HuH-7 (cell line): ENCODE data around the gene METTL4.

ENCODE experiments used
- DNase-seq: peaks from one replicate; pipeline ENCODE4 v3.0.0; 2011; ENCODE audit warnings: low spot score

The METTL4 gene

DNA sequence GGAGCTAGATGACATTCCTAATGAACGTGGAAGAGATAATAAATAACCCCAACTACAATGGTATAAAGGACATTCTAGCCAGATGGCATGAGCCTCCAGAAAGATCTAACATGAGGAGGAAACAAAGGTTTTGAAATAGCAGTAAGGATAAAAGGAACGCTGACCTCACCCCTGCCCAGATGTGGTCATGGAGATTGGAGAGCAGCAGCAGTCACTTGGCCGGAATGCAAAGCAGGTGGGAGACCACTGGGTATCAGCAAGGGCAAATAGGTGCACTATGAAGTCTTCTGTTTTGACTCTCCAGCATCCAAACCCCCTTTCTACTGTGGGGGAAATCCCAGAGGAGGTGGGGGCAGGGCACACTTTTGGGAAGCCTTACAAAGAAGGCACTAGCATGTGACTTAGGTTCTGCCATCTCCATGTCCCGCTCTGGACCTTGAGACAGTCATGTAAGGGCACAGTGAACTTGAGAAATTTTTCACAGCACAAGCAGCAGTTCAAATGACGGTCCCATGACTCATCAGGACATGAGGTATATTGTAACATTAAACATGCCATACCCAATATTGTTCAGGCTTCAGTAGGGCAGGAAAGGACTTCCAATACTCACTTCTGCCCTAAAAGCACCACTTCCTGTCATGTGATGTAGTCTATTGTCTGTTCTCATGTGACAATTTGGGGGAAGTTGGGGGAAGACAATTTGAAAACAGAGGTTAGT, 55.2 kb downstream of the METTL4 start:
- no peak for DNase-seq

- DNase-seq = no peak
These were observed 56.0 kb downstream of the METTL4 start for GRCh38 chr18:2515171-2515787.

DNA sequence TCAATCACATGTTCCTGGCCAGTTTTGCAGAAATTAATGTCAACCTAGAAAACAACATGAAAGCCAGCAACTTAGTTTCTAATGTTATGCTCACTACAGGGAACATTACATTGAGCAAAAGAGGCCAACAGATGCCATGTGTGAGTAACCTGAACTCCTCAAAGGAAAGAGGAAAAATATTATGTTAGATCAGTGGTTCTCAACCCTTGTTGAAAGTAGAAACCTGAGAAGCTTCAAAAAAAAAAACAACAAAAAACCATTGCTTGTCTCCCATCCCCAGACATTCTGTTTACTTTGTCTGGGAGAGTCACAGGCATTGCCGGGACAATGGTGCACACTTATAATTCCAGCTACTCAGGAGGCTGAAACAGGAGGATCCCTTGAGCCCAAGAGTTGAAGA, 57.7 kb downstream of the METTL4 start:
- DNase-seq = peak; percentile 8

GRCh38 chr18:2512059-2512458, 59.2 kb downstream of the METTL4 start:
- no peak for DNase-seq

GRCh38 chr18:2511451-2511850, 59.9 kb downstream of the METTL4 start:
- no peak for DNase-seq

- no peak for DNase-seq
These were observed 60.9 kb downstream of the METTL4 start for GRCh38 chr18:2510416-2510815.

GRCh38 chr18:2508678-2509077, 62.6 kb downstream of the METTL4 start:
- DNase-seq = no peak

- no peak for DNase-seq
These were observed 63.1 kb downstream of the METTL4 start for GRCh38 chr18:2508155-2508554.

DNA sequence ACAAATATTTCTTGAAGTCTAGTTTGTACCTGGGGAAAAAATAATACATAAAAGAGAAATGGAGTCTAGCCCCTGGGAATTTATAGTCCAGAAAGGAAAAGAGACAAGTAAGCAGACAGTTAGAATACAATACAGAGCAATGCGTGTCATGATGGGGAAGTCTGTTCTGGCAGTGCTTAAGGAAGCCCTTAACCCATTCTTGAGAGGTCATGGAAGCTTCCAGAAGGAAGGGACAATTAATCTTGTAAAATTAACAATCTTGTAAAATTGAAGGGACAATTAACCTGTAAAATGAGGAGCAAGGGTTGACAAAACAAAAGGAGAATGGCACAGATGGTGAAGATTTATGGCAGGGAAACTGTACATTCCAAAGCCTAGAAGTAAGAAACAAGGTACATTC, 66.7 kb downstream of the METTL4 start:
- no peak for DNase-seq

- no peak for DNase-seq
These were observed 68.4 kb downstream of the METTL4 start for GRCh38 chr18:2502880-2503279.

DNA sequence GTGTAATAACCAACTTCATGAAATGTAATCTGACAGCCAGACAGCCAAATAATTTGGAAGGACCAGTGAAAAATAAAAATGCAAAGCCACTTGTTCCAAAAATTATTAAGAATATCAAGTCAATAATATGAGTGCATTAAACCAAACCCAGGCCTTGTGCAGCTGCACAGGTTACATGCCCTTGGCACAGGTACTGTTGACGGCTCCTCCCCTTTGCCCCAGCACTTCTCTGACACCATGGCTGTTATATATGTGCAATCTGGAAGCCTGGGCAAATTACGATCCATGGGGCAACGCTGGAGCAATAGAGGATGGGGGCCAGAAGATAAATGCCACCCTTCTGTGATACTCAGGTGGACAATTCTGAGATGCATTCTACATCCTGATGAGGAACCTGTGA, 68.9 kb downstream of the METTL4 start:
- DNase-seq = no peak

GRCh38 chr18:2497797-2498196, 73.5 kb downstream of the METTL4 start:
- no peak for DNase-seq

DNA sequence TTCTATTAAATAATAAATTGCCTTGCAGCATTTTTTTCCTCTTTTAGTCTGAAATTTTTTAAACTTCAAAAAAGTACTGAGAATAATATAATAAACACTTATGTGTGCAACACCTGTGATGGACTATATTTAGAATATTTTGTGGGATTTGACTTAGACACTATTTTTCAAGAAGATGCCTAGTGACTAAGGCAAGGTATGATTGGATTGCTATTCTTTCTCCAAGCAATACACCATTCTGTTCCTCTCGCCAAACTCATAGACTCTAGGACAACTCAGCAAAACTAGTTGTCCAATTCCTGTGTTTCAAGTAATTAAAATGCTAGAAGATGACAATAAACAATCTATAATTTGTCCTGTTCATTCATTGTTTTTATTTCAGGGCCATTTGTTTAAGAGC, 75.9 kb downstream of the METTL4 start:
- no peak for DNase-seq

DNA sequence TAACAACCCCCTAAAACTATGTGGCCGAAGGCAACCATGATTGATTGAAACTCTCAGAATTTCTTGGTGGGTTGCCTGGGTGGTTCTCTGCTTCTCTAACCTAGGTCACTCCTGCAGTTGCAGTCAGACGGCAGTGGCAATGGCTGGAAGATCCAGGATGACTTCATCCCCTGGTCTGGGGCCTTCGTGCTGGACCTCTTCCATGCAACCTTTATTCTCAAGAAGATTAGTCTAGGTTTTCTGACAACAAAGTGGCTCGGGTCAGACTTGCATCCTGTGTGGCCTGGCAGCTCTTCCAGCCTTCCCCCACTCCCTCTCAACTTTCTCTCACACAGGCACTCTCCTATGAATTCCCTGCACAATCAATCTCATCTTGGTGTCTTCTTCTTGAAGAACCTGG, 76.4 kb downstream of the METTL4 start:
- DNase-seq = no peak
